CD4-positive, alpha-beta T cell treated with Interleukin-4 for 4 hours (primary cell): ENCODE measurements around the gene ATG5.
"Not testable (repeated sequence)": the region's sequence is repeated elsewhere in the genome, so short reads cannot be mapped to it uniquely, and the experiment has no call there.

Experiments used
- DNase-seq: peaks from one replicate; pipeline ENCODE4 v3.0.0-alpha.2; 2020

Gene ATG5

GRCh38 chr6:106256201-106256968, 69.2 kb downstream of the ATG5 start:
- DNase-seq, result no peak

DNA sequence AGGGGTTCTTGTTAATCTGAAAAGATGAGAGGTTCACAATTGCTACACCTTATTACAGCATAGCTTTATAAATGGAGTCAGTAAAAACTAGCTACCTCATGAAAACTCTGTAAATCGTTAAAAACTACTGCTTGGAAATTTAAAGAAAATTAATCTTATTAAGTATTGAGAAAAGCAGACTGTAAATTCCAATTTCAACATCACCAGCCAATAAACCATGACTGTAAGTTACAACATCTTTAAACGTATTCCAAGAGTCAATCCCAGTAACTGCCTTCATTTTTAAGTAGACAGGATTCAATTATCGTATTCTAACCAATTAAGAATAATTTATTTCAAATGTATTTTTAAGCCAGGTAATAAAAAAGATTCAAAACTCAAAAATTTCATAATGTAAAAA, 70.3 kb downstream of the ATG5 start:
- no peak for DNase-seq

DNA sequence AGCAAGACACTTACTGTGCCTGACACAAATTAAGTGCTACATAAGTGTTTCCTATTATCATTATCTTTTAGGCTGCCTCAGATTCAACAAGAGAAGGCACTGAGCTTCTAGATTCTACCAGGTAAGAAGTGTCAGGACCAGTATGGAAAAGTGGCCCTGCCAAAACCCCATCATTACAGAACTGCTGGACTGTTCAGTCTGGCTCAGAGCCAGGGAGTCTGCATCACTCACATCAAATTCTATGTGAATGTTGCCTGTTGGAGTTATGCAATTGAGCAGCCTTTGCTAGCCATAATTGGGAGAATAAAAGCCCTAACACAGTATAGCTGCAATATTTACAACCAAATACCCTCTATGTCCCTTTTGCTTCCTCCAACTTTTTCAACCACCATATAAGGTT, 70.9 kb downstream of the ATG5 start:
- DNase-seq, result no peak

- DNase-seq, result no peak
Observed at GRCh38 chr6:106253731-106254130, 71.8 kb downstream of the ATG5 start.

DNA sequence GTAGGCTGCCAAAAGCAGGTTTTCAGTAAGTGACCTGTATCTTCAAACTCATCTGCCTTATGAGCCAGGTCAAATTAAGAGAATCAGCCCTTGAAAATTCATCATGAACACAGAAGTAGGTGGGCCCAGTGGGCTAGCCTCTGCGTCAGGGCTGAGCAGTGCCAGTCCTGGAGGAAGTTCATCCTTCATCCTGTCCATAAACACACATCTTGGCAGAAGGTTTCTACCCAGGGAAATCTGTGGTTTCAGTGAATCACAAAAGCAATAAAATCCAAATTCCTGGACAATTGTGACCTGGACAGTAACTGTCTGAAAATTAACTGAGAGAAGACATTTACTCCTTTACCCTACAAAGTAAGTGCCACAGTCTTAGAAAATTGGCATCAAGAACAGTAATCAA, 72.4 kb downstream of the ATG5 start:
- DNase-seq, result no peak

- DNase-seq, result no peak
Observed at GRCh38 chr6:106252687-106253086, 72.9 kb downstream of the ATG5 start.

GRCh38 chr6:106251531-106252255, 73.9 kb downstream of the ATG5 start:
- DNase-seq, result not testable (repeated sequence)

DNA sequence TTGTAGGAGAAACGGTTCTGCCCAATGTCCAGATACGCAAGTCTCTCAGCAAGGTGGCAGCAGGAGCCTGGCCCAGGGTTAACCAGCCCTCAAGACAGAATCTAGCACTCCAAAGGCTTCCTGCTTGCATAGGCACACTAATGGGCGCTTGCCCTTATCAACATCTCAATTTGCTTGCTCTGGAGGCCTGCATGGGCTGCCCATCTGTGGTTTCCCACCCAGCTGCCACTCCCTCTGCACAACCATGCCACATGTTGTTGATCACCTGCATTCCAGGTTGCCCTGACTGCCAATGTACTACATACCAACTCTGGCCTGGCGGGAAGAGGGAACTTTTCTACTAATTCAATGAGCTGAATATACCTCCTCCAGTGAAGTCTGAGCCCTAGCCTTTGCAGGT, 74.6 kb downstream of the ATG5 start:
- DNase-seq, result no peak

- no peak for DNase-seq
Observed at GRCh38 chr6:106249658-106250057, 75.9 kb downstream of the ATG5 start.

- peak; percentile 10 for DNase-seq
Observed at GRCh38 chr6:106247733-106248132, 77.8 kb downstream of the ATG5 start.

DNA sequence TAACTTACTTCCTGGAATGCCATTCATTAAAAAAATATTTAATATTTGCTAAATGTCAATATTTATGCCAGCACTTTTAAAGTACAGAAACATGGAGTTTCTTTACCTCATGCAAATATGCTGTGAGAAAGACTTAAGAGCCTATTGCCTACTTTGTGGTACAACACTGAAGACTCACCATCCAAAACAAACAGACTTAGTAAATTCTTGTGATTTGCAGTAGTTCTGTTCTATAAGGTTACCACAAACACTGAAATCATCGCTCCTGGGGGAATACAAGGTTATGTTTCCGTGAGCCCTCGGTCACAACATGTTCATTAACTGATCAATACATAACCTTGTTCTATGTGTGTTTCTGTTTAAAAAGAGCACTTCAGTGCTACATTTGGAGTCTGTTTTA, 78.3 kb downstream of the ATG5 start:
- no peak for DNase-seq

DNA sequence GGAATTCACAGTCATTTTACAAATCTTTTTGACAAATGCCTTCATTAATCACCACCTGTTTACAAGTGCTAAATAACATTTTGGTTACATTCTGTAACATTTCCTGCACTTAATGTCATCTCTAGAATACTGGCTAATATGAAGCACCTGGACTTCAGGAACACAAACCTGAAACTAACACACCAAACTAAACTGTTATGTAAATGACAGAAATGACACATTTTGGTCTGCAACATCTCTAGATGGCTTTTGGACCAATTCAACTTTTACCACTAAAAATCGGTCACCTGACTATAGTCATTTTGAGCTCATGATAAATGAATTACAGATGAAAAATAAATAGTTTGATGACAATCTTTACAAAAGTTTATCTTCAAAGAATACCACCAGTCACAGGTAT, 80.6 kb downstream of the ATG5 start:
- no peak for DNase-seq

DNA sequence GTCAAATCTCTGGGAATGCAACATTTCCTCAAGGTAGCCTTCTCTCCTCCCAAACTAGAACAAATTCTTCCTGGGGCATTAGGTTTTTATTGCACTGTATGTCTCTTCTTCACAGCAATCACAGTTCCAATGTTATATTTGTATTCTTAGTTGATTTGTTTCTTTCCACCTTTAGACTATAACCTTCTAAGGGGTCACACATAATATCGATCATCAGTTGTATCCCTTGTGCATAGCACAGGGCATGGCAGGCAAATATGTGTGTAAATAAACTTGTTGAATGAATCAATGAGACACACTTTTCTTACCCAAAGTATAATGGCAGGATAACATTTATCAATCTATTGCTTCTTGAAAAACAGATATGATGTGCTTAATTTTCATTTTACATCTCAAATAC, 81.0 kb downstream of the ATG5 start:
- no peak for DNase-seq

- no peak for DNase-seq
Observed at GRCh38 chr6:106243261-106243660, 82.3 kb downstream of the ATG5 start.

- DNase-seq, result no peak
Observed at GRCh38 chr6:106241498-106241897, 84.1 kb downstream of the ATG5 start.

DNA sequence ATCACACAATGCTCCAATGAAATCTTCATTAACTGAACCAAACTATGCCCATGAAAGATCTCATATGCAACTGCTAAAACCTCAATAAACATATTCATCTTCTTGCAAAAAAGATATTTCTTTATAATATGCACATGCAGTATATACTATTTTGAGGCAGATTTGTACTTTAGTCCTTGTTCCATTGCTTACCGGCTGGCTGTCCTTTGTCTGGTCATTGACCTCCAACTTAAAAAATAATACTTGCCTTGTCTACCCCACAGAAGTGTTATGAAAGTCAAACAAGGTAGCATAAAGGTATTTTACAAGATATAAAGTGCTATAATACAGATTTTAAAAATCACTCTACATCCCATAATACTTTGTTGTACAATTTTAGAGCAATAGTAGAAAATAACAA, 88.3 kb downstream of the ATG5 start:
- no peak for DNase-seq

DNA sequence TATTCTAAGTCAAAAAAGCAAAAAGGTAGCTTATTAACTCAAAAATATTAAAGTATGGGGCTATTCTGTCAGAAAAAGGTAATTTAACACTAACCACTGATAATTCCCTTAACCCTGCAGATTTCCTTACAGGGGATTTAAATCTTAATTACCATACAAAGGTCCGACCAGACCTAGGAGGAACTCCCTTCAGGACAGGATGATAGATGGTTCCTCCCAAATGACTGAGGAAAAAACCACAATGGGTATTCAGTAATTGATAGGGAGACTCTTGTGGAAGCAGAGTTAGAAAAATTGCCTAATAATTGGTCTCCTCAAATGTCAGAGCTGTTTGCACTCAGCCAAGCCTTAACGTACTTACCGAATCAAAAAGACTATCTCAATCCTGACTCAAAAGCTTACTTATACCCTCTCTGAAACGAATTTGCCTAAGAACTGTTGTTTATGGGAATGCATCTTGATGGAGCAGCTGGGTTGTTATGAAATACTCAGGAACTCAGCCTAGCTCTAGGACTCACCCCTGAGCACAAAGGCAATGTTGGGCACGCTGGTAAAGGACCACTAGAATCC, 95.6 kb downstream of the ATG5 start:
- DNase-seq, result not testable (repeated sequence)

DNA sequence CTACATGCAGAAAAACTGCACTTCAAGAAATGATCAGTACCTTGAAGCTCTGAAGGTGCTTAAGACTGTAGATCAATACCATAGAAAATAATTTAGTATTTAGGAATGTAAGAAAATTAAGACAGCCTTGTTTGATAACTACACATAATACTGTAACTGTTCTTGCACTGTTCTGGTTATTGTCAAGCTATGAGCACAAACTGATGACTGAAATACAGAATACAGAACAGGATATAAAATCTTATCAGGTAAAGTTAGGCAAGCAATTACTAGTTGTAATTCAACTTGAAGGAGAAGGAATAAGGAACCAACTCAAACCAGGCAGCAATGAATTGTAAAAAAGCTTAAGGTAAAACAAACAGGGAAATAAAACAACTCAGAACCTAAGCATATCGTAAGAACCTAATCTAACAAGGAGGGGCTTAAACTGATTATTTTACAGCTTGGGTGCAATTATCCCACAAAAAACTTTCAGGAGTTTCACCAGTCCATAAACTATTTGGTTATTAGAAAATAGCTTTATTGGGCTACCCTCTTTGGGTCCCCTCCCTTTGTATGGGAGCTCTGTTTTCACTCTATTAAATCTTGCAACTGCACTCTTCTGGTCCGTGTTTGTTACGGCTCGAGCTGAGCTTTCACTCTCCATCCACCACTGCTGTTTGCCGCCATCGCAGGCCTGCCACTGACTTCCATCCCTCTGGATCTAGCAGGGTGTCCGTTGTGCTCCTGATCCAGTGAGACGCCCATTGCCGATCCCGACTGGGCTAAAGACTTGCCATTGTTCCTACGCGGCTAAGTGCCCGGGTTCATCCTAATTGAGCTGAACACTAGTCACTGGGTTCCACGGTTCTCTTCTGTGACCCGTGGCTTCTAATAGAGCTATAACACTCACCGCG, 97.7 kb downstream of the ATG5 start:
- no peak for DNase-seq

DNA sequence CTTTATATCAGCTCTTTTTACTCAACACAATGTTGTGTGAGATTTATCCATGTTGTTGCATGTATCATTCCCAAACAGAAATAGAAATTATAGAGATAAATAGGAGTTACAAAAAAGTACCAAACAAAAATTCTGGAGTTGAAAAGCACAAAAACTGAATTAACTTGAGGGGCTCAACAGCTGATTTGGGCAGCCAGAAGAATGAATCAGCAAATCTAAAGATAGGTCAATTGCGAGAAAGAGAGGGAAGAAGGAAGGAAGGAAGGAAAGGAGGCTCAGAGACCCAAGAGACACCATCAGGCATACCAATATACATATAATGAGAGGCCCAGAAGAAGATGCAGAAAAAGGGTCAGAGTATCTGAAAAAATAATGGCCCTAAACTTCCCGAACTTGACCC, 98.9 kb downstream of the ATG5 start:
- no peak for DNase-seq

DNA sequence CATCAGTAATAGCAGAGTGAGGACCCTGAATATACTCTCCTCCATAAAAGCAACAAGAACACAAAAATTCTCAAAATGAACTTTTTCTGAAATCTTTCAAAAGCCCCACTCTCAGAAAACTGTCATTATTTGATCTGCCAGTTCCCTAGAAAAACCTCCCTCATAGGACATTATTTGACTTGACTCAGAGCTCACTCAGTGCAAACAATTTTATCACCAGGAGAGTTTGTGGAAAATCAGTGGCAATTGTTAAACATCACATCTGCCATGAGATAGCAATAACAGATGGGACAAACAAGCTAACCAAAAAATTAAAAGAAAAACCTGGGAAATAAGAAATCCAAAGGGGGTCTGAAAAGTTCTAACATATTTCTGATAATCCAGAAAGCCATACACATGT, 100.0 kb downstream of the ATG5 start:
- no peak for DNase-seq

DNA sequence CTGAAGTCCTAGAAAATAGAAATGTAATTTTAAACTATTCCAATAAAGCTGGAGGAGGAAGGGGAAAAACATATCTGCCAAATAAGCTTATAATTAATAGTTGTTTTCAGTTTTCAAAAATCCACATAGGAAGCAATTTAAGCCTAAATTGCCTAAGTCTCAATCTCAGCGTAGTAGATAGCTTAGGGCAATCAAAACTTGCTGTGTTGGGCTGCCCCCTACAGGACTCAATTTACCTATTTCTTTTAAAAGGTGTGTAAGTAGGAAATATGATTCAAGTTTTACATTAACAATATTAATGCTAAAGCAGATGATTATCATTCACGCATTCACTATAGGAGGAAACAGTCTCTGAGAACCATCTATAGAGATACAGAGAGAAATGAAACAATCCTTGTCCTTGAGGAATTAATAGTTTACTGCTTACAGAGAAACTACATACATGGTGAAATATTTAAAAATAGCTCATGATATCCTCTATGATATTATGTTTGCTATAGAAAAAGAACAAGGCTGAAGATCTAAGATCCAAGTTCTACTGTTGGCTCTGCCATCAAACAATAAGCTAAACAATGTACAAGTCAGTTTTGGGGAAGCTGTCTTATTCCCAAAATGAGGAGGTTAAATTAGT, 102.1 kb downstream of the ATG5 start:
- DNase-seq, result peak; percentile 81

DNA sequence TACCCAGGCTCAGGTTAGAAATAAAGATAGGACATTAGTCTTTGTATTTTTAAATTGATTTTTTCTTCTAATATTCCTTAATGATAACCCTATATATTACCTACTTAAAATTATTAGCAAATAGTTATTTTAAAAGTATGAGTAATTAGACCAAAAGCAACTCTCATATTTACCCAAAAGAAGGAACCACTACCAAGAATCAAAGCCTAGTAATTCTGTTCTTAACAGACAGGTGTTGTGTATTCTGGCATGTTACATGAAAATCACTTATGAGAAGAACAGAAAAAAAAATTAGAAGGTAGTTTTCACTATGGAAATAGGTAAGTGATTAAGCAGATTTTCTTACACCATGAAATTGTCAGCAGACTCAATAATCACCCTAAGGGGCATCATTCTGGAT, 105.1 kb downstream of the ATG5 start:
- DNase-seq, result no peak

- no peak for DNase-seq
Observed at GRCh38 chr6:106216527-106216926, 109.0 kb downstream of the ATG5 start.
